Adrenal gland (tissue), 5 donors: ENCODE measurements around the gene FAM13B.

ENCODE experiments used
- POLR2A ChIP-seq, 2 donors: fragments of 450-650 bp; IDR thresholded peaks; one replicate each; pipeline ENCODE4 v1.6.1; 2017; ENCODE audit warnings: antibody characterized with exemption in 2 of 2, mild to moderate bottlenecking in 2 of 2, moderate library complexity in 1 of 2
- TF ChIP-seq, protein P1 (sequence below), 6 experiments: fragments of 450-650 bp in 4 of 6; fragments of 200-600 bp in 2 of 6; sonication (generic) in 1 of 6; IDR thresholded peaks; 1 replicate in 5 of 6; 2 replicates in 1 of 6; pipeline versions ENCODE4 v1.5.1 to v1.8.0; 2016 to 2021; ENCODE audit warnings: antibody characterized with exemption in 6 of 6, mild to moderate bottlenecking in 2 of 6, moderate library complexity in 1 of 6
- donor health status: DM: no; HTN: no; CAD: no.

GRCh38 chr5:137960819-137961218, 72.1 kb downstream of the FAM13B start:
- TF ChIP-seq, protein P1, sequence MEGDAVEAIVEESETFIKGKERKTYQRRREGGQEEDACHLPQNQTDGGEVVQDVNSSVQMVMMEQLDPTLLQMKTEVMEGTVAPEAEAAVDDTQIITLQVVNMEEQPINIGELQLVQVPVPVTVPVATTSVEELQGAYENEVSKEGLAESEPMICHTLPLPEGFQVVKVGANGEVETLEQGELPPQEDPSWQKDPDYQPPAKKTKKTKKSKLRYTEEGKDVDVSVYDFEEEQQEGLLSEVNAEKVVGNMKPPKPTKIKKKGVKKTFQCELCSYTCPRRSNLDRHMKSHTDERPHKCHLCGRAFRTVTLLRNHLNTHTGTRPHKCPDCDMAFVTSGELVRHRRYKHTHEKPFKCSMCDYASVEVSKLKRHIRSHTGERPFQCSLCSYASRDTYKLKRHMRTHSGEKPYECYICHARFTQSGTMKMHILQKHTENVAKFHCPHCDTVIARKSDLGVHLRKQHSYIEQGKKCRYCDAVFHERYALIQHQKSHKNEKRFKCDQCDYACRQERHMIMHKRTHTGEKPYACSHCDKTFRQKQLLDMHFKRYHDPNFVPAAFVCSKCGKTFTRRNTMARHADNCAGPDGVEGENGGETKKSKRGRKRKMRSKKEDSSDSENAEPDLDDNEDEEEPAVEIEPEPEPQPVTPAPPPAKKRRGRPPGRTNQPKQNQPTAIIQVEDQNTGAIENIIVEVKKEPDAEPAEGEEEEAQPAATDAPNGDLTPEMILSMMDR (IDR thresholded peaks at IDR 0.05): no peak
- TF ChIP-seq POLR2A (IDR thresholded peaks at IDR 0.05): no peak
